Transverse colon (tissue), 4 donors: Measurements from ENCODE around the gene GPLD1. TPM values are rescaled to one million over a fixed set of nuclear protein-coding genes. Genes with fewer than 3 reads are reported as not detected.

Experiments
- DNase-seq: peaks from one replicate; pipeline ENCODE4 v3.0.0-alpha.2; 2019
- H3K27ac ChIP-seq, 4 donors: fragments of 200-600 bp; sonication (generic); 2 replicates each; pipeline ENCODE4 v1.5.1; 2016 to 2018; ENCODE audit warnings: inconsistent platforms in 4 of 4
- H3K27me3 ChIP-seq: fragments of 200-600 bp; sonication (generic); 2 replicates; pipeline ENCODE4 v1.5.1; 2017; ENCODE audit warnings: inconsistent platforms
- H3K36me3 ChIP-seq, 4 donors: fragments of 200-600 bp; sonication (generic); 2 replicates each; pipeline ENCODE4 v1.5.1; 2017 to 2019; ENCODE audit warnings: inconsistent platforms in 4 of 4
- H3K4me1 ChIP-seq, 4 donors: fragments of 200-600 bp; sonication (generic); 2 replicates each; pipeline ENCODE4 v1.5.1; 2017 to 2020; ENCODE audit warnings: inconsistent platforms in 4 of 4
- H3K4me3 ChIP-seq, 4 donors: fragments of 200-600 bp; sonication (generic); 1 replicate in 1 of 4; 2 replicates in 3 of 4; pipeline versions ENCODE4 v1.5.1 to v1.6.1; 2017 to 2019; ENCODE audit warnings: inconsistent platforms in 4 of 4
- H3K9me3 ChIP-seq, 2 donors: fragments of 200-600 bp; sonication (generic); 2 replicates each; pipeline ENCODE4 v1.5.1; 2017 to 2019; ENCODE audit warnings: inconsistent platforms in 2 of 2
- EP300 ChIP-seq: sonication (generic); formaldehyde crosslinking; IDR thresholded peaks from one replicate; pipeline ENCODE4 v1.6.1; 2017; ENCODE audit warnings: antibody characterized with exemption, low read depth
- POLR2A ChIP-seq: fragments of 450-650 bp; IDR thresholded peaks from one replicate; pipeline ENCODE4 v1.6.1; 2016; ENCODE audit warnings: antibody characterized with exemption, mild to moderate bottlenecking, moderate library complexity
- POLR2AphosphoS5 ChIP-seq, 3 donors: sonication (generic); formaldehyde crosslinking; IDR thresholded peaks; one replicate each; pipeline ENCODE4 v1.6.1; 2016; ENCODE audit warnings: antibody characterized with exemption in 3 of 3
- WGBS, 2 donors: methylation state at CpG; one replicate each; pipeline ENCODE4 v1.1.5; 2018; ENCODE audit warnings: low coverage in 1 of 2; 5-methylcytosine and 5-hydroxymethylcytosine counted together
- in situ Hi-C, 4 donors: fragments of 200-750 bp; cut with MboI; loops; one replicate each; pipeline versions ENCODE4 v1.15.0 to v1.15.1; 2017; ENCODE audit warnings: low sequenced_read_pairs in 3 of 4, low pct_ligation_motif_present in 1 of 4, low pct_unique_long_range_greater_than_20kb in 1 of 4
- intact Hi-C: fragments of 100-400 bp; cut with DNase I; formaldehyde crosslinking; loops from one replicate; pipeline ENCODE4 v1.15.1; 2023; ENCODE audit warnings: low total_unique reads
- total RNA-seq, 4 donors: library from RNA; depleted of rRNA; stranded (reverse); fragments of >200 nt; gene quantifications; one replicate each; pipeline ENCODE4 v1.1.0, GENCODE V29; 2016
- TF ChIP-seq, protein P1 (sequence below), 5 experiments: fragments of 200-600 bp in 3 of 5; fragments of 450-650 bp in 2 of 5; sonication (generic) in 3 of 5; IDR thresholded peaks; 1 replicate in 2 of 5; 2 replicates in 3 of 5; pipeline ENCODE4 v1.5.1; 2016 to 2017; ENCODE audit warnings: antibody characterized with exemption in 5 of 5, inconsistent platforms in 3 of 5, mild to moderate bottlenecking in 2 of 5, moderate library complexity in 1 of 5

GPLD1 gene
- total RNA-seq, 4 donors from 2014 or later, result 0.96 to 5.2 (median 1.4) TPM

DNA sequence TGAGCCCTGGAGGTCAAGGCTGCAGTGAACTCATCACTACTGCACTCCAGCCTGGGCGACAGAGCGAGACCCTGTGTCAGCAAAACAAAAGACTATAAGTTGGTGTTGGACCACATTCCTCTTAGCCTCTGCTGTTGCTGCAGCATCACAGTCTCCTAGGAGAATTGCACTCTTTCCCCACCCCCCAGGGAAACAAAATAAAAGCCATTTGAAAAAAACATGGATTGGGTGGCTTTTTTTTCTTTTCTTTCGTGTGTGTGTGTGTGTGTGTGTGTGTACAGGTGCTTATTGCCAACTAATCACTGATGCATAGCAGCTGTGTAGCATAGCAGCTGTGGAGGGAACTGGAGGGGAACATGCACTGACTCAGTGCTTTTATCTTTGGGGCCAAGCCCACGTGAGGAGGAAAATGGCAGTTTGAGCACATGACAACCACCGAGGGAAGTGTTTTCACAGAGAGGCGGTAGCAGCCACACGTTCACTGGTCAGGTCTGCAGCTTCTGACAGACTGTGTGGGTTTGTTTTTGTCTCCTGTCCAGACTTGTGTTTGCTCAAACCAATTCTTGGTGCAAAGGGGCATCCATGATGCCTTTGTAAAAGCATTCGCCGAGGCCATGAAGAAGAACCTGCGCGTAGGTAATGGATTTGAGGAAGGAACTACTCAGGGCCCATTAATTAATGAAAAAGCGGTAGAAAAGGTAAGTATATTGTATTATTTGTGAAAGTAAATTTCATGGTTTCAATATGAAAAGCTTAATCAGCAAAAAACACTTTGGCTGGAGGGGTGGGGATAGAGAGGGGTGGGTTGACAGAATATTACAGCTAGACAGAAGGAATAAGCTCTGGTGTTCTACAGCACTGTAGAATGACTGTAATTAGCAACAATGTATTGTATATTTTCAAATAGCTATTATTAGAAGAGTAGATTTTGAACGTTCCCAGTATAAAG lies 33.1 kb upstream of the GPLD1 start:
- H3K4me1 ChIP-seq, result no peaks in the 10 kb centered on the region
- no peaks in the 10 kb centered on the region for H3K9me3 ChIP-seq
- H3K27ac ChIP-seq, result no peak overlapping the region
- intact Hi-C loops, result no loop called here
- no peaks in the 10 kb centered on the region for H3K36me3 ChIP-seq
- no peaks in the 10 kb centered on the region for H3K27me3 ChIP-seq
- no peak for DNase-seq
- TF ChIP-seq, protein P1, sequence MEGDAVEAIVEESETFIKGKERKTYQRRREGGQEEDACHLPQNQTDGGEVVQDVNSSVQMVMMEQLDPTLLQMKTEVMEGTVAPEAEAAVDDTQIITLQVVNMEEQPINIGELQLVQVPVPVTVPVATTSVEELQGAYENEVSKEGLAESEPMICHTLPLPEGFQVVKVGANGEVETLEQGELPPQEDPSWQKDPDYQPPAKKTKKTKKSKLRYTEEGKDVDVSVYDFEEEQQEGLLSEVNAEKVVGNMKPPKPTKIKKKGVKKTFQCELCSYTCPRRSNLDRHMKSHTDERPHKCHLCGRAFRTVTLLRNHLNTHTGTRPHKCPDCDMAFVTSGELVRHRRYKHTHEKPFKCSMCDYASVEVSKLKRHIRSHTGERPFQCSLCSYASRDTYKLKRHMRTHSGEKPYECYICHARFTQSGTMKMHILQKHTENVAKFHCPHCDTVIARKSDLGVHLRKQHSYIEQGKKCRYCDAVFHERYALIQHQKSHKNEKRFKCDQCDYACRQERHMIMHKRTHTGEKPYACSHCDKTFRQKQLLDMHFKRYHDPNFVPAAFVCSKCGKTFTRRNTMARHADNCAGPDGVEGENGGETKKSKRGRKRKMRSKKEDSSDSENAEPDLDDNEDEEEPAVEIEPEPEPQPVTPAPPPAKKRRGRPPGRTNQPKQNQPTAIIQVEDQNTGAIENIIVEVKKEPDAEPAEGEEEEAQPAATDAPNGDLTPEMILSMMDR (IDR thresholded peaks at IDR 0.05), result no peak
- TF ChIP-seq EP300, result no peak
- TF ChIP-seq POLR2A, result no peak
- TF ChIP-seq POLR2AphosphoS5 (IDR thresholded peaks at IDR 0.05), result no peak
- H3K4me3 ChIP-seq, result no peak overlapping the region
- 82 to 91% methylated on average over 7 to 13 of the region's 13 CpGs for WGBS, 2 donors
- in situ Hi-C loops, result loop anchor here in 1 of 4 donors (10.0 kb wide), 1 partner anchor 88 kb away; no protein-coding TSS in a partner anchor

DNA sequence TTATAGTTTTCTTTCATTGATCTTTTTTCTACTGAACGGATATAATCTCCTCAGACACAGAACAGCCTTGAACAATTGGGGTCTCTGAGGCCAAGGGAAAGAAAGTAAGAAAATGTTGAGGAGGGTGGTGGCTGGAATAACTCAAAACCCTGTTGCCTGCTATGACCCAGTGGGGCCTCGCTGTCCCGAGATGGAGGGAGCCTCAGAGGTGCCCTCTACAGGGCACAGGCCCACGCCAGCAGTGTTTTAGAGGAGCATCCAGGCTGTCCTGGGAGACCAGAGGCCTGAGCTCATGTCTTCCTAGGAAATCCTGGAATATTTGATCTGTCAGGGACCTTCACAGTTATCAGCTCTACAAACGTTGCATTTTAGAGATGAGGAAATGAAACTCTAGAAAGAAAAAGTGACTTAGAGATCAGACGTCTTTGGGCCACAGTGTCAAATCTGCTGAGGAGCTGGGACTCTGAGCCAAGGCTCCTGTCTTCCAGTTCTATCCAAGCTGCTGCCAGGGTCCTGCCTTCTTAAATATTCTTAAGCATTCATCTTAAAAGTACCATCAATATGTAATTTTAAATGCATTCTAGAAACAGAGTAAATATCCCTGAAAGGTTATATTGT lies 31.7 kb upstream of the GPLD1 start:
- no peaks in the 10 kb centered on the region for H3K27me3 ChIP-seq
- peak; percentile 62 for DNase-seq
- no peaks in the 10 kb centered on the region for H3K4me1 ChIP-seq
- H3K36me3 ChIP-seq, result peaks cover 0 to 2% (median 0%) of the 10 kb centered on the region in 4 donors
- WGBS, 2 donors, result 36 to 65% methylated on average over 2 to 6 of the region's 6 CpGs
- intact Hi-C loops (no loop called here), in situ Hi-C loops (loop anchor here in 1 of 4 donors (10.0 kb wide), 1 partner anchor 86 kb away; no protein-coding TSS in a partner anchor)
- no peak for TF ChIP-seq EP300
- no peak for TF ChIP-seq POLR2A
- TF ChIP-seq, protein P1 (IDR thresholded peaks at IDR 0.05), result peak; percentile 23 to 63 (median 53)
- no peak for TF ChIP-seq POLR2AphosphoS5 (IDR thresholded peaks at IDR 0.05)
- H3K9me3 ChIP-seq, result no peaks in the 10 kb centered on the region
- H3K27ac ChIP-seq, result no peak overlapping the region
- no peak overlapping the region for H3K4me3 ChIP-seq

DNA sequence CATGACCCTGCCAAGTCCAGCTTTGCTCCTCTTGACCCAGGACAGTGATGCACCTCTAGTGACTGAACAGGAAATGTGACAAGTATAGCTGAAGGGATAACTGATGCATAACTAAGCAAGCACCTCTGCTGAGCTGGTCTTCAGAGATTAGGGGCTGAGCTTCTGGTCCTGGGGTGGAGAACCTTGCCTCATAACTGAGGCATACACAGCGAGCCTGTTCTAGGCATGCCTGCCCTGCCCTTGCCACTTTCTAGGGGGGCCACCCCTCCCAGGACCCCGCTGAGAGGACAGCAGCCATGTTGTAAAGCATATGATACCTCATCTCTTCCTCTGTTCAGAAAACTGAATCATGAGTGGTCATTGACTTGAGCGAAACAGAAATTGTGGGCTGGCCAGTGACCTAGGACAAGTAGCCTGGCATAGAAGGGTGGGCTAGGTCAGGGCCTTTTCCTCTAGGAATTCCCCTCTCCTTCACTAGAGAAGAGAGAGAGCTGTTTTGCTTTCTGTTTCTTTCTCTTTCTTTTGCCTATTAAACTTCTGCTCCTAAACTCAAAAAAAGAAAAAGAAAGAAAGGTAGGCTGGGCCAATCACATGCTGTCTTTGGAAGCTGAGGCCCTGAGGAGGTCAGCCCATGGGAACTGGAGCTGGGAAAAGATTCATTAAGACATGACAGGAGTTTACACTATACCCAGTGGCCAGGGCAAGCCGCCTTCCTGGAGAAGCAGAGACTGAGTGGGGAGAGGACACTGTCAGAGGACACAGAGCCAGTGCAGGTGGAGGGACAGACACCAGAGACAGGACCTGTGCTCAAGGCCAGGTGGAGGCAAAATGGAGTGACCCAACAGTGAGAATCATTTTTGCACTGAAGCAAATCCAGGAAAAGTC lies 28.5 kb upstream of the GPLD1 start:
- WGBS, 2 donors, result 72 to 90% methylated on average over 2 to 4 of the region's 4 CpGs
- H3K9me3 ChIP-seq, result no peaks in the 10 kb centered on the region
- H3K27me3 ChIP-seq, result no peaks in the 10 kb centered on the region
- no peaks in the 10 kb centered on the region for H3K4me1 ChIP-seq
- in situ Hi-C loops, result no loop called here
- H3K27ac ChIP-seq, result peak overlapping the region in 2 of 4 donors; percentile 17 to 34
- DNase-seq, result no peak
- intact Hi-C loops, result no loop called here
- H3K4me3 ChIP-seq, result no peak overlapping the region
- H3K36me3 ChIP-seq, result peaks cover 0 to 11% (median 0%) of the 10 kb centered on the region in 4 donors
- TF ChIP-seq, protein P1 (IDR thresholded peaks at IDR 0.05), result no peak
- TF ChIP-seq EP300 (no peak), POLR2A (no peak), POLR2AphosphoS5 (IDR thresholded peaks at IDR 0.05) (no peak)
